Hepatocyte (in vitro differentiated cells): Measurements from ENCODE around the gene NBEAL1.
"Not testable (repeated sequence)": the region's sequence is repeated elsewhere in the genome, so short reads cannot be mapped to it uniquely, and the experiment has no call there.

Experiments
- EZH2 ChIP-seq: fragments of 200-600 bp; sonication (generic); IDR thresholded peaks from 2 replicates; pipeline ENCODE4 v1.6.1; 2016; ENCODE audit warnings: antibody characterized with exemption, mild to moderate bottlenecking, borderline replicate concordance
- TF ChIP-seq, protein P1 (sequence below): fragments of 200-600 bp; sonication (generic); IDR thresholded peaks from 2 replicates; pipeline ENCODE4 v1.5.1; 2016; ENCODE audit warnings: antibody characterized with exemption, mild to moderate bottlenecking; ENCODE audit not compliant: poor library complexity

DNA sequence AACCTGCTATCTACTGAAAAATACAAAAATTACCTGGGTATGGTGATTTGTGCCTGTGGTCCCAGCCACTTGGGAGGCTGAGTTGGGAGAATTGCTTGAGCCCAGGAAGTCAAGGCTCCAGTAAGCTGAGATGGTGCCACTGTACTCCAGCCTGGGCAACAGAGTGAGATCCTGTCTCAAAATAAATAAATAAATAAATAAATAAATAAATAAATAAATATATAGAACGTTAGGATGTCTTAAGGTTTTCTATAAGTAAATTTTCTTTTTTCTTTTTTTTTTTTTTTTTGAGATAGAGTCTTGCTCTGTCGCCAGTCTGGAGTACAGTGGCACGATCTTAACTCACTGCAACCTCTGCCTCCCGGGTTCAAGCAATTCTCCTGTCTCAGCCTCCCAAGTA lies 95.8 kb downstream of the NBEAL1 start:
- TF ChIP-seq, protein P1, sequence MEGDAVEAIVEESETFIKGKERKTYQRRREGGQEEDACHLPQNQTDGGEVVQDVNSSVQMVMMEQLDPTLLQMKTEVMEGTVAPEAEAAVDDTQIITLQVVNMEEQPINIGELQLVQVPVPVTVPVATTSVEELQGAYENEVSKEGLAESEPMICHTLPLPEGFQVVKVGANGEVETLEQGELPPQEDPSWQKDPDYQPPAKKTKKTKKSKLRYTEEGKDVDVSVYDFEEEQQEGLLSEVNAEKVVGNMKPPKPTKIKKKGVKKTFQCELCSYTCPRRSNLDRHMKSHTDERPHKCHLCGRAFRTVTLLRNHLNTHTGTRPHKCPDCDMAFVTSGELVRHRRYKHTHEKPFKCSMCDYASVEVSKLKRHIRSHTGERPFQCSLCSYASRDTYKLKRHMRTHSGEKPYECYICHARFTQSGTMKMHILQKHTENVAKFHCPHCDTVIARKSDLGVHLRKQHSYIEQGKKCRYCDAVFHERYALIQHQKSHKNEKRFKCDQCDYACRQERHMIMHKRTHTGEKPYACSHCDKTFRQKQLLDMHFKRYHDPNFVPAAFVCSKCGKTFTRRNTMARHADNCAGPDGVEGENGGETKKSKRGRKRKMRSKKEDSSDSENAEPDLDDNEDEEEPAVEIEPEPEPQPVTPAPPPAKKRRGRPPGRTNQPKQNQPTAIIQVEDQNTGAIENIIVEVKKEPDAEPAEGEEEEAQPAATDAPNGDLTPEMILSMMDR, result not testable (repeated sequence)
- not testable (repeated sequence) for TF ChIP-seq EZH2
